ENCODE results near the gene CNPY4. TPM values are rescaled to one million over a fixed set of nuclear protein-coding genes. Genes with fewer than 3 reads are reported as not detected.
"Not testable (repeated sequence)": the region's sequence is repeated elsewhere in the genome, so short reads cannot be mapped to it uniquely, and the experiment has no call there.

Gene CNPY4
- total RNA-seq, 1 experiment from 2014 or later: 30.0 TPM

GRCh38 chr7:100132697-100133151, 13.3 kb downstream of the CNPY4 start:
- in situ Hi-C loops (cut with HindIII; ENCODE audit: low sequenced_read_pairs): no loop called here
- DNase-seq (ENCODE audit: low spot score): peak; percentile 46

DNA sequence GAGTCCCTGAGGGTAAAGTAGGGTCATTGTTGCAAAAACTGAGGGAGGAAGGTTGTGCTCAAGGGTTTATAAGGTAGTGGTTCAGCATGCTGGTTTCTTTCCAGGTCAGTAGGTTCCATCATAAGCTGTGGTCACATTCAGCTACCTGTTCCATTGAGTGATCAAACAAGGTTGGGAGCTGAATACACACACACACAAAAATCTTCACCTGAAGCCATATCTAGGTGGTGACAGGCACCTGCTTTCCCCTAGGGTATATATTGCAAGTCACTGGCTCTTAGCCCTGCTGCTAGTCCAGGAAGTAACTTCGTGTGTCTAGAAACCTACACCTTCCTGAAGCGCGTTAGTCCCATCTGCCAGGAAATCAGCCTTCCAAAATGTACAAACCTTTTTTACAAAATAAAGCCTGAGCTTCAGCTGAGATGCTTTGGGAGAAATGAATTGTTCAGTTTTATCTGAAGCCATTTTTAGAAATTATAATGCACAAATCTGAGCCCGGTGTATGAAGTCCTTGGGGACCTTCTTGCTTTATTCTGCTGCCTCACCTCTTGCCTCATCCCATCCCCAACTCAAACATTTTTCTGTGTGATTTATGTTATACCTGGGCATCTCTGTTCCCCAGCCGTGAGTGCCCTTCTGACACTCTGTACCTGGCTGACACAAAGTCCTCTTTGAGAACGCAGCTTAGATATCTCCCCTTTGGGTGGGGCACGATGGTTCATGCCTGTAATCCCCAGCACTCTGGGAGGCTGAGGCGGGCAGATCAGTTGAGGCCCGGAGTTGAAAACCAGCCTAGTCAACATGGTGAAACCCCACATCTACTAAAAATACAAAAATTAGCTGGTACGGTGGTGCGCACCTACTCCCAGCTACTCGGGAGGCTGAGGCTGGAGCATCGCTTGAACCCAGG, 18.7 kb downstream of the CNPY4 start:
- in situ Hi-C loops (cut with HindIII; ENCODE audit: low sequenced_read_pairs): no loop called here
- no peak for DNase-seq (ENCODE audit: low spot score)

DNA sequence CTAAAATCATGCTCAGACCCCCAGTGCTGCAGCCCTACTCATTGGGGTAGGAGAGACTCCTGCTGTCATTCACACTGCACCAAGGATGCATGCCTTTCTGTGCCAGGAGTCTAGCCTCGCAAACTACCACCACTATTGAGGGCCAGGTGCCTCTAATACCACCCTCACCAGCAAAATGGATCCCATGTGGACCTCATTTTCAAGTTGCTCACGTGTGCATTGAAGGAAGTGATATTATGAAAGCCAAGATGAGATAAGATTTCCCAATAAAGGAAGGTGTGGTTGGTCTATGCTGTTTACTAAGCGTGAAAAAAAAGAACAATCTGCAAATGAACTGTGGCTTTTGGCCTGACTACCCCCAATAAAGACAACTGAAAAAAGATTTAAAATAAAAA, 22.1 kb downstream of the CNPY4 start:
- in situ Hi-C loops (cut with HindIII; ENCODE audit: low sequenced_read_pairs): no loop called here
- DNase-seq (ENCODE audit: low spot score): no peak

GRCh38 chr7:100142461-100142860, 23.0 kb downstream of the CNPY4 start:
- in situ Hi-C loops (cut with HindIII; ENCODE audit: low sequenced_read_pairs): no loop called here
- no peak for DNase-seq (ENCODE audit: low spot score)

DNA sequence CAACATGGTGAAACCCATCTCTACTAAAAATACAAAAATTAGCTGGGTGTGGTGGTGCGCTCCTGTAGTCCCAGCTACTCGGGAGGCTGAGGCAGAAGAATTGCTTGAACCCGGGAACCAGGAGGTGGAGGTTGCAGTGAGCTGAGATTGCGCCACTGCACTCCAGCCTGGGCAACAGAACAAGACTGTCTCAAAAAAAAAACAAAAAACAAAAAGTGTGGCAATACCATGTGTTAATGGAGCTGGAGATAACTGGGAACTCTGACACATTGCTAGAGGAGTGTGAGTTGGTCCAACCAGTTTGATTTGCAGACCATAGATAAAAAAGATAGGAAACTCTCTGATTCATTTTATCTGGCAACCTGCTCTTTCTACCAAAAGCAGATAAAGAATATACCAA, 26.9 kb downstream of the CNPY4 start:
- in situ Hi-C loops (cut with HindIII; ENCODE audit: low sequenced_read_pairs); DNase-seq (ENCODE audit: low spot score): not testable (repeated sequence)

DNA sequence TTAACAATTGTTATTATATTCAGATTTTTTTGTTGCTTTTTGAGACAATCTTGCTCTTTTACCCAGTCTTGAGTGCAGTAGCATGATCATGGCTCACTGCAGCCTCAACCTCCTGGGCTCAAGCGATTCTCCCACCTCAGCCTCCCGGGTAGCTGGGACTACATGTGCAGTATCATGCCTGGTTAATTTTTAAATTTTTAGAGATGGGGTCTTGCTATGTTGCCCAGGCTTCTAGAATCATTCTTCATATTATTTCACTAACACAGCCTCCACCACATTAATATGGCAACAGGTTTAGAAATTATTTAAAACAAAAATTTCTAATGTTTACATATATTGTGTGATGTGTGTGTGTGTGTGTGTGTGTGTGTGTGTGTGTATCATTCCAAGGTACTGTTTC, 27.8 kb downstream of the CNPY4 start:
- no peak for DNase-seq (ENCODE audit: low spot score)
- in situ Hi-C loops (cut with HindIII; ENCODE audit: low sequenced_read_pairs): no loop called here

DNA sequence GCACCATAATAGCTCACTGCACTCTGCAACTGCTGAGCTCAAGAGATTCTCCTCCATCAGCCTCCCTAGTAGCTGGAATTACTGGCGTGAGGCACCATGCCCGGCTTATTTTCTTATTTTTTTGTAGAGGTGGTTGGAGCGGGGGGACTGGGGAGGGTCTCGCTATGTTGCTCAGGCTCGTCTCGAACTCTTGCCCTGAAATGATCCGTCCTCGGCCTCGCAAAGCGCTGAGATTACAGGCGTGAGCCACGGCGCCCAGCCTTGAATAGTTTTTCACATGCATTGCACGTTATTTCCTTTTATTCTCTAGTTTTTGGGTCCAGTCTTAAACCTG, 28.8 kb downstream of the CNPY4 start:
- in situ Hi-C loops (cut with HindIII; ENCODE audit: low sequenced_read_pairs): no loop called here
- DNase-seq (ENCODE audit: low spot score): no peak

DNA sequence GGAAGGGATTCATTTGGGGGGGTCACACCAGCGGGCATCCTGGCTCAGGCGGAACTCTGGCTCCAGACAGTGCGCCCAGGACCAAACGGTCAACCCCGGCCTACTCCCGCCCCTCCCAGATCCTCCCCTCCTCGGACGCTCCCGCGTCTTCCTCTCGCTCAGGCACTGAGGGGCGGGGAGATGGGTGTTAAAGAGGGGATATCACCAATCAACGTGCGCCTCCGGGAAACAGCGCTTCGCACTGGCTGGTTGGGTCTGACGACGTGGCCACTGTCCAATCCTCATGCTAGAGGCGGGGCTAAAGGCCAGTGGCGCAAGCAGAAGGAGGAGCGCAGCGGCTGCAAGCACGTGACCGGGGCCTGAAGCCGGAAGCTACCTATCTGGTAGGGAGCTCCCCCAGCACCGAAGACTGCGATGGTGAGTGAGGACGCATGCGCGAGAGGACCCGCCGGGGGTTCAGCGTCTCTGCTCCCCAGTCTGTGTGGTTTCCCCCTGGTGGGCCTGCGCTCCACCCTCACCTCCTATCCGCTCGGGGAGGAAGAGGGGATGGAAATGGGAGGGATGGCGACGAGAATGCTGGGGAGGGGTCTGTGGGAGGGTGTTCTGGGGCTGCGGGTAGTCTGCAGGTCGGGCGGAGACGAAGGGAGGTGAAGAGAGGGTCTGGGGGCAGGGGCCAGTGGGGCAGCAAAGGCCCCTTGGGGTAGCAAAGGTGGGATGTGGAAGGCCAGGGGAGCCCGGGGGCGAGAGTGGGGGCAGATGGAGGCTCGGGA, 29.3 kb downstream of the CNPY4 start, which contains the start of gene LAMTOR4:
Gene LAMTOR4 (plus strand): TSS at position 360 of the 770 bp plus-strand sequence. CDS start 55 bp downstream, at position 415.
- DNase-seq (ENCODE audit: low spot score): peak; percentile 100
- in situ Hi-C loops (cut with HindIII; ENCODE audit: low sequenced_read_pairs): no loop called here

DNA sequence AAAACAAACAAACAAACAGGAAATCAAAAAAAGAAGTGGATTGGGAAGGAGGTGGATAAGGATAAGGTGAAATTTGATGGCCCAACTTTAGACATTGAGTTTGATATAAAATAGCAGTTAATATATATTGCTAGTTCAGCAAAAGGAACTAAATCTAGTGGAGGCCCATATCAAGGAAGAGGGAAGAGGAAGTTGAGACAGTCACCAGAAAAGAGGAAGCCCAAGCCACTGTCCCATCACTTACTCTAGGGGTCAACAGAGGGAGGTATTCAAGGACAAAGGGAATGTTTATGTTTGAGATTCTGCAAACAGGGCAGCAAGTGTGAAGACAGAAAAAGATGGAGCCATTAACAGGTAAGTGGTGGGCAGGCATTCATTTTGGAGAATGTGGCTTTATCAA, 33.0 kb downstream of the CNPY4 start:
- in situ Hi-C loops (cut with HindIII; ENCODE audit: low sequenced_read_pairs): no loop called here
- DNase-seq (ENCODE audit: low spot score): no peak

DNA sequence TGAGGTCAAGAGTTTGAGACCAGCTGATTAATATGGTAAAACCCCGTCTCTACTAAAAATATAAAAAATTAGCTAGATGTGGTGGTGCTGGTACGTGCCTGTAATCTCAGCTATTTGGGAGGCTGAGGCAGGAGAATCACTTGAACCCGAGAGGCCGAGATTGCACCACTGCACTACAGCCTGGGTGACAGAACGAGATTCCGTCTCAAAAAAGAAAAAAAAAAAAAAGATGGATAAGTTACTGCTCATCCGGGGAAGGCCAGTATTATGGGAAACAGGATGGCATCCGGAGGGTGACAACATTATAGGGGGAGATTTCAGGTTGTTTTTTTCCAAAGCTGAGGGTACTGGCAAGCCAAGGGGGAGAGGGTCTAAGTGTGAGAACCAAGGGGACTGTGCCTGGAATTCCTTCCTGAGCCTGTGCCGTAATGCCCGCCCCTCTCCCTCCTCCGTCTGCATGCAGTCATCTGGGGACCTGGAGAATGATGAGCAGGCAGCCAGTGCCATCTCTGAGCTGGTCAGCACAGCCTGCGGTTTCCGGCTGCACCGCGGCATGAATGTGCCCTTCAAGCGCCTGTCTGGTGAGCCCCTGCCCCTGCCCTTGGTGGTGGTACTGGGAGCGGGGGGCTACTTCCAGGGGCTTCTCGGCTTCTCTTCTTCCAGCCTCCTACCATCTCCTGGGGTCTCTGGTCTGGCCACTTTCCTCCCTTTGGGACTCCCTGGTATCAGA, 33.7 kb downstream of the CNPY4 start:
- in situ Hi-C loops (cut with HindIII; ENCODE audit: low sequenced_read_pairs): no loop called here
- no peak for DNase-seq (ENCODE audit: low spot score)

GRCh38 chr7:100153708-100154535, 34.5 kb downstream of the CNPY4 start:
- in situ Hi-C loops (cut with HindIII; ENCODE audit: low sequenced_read_pairs): no loop called here
- no peak for DNase-seq (ENCODE audit: low spot score)

DNA sequence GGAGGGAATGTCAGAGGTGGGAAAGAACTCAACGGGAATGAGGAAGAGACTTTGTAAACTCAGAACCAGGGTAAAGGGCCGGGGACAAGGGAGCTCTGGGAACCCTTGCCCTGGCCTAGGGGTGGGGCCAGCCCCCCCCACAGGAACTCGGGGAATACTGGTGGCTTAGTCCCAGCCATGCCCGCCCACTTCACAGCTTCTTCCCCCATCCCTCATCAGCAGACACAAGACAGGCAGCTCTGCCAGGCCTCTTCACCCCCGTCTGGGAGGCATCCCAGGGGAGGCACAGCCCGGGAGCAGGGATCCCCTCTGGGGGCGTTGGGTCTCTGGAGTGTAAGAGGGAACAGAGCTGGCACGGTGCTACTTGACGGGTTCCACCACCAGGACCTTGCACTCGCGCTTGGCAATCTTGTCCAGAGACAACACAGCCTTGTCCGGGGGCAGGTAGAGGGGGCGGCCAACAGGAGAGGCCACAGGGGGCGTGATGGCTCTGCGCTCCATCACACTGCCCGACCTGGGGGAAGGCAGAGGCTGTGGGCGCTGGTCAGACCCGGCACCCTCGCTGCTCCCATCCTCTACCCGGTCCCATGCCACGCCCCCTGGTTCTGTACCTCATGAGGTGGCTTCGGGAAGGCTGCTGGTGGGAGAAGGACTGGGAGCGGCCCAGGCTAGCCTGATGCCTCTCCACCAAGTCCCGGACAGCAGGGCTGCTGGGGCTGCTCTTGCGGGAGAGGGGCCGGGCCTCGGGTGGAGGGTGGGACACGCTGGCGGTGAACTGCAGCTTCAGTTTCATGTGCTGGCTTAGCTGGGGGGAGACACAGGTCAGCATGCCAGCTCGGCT, 35.4 kb downstream of the CNPY4 start:
- in situ Hi-C loops (cut with HindIII; ENCODE audit: low sequenced_read_pairs): no loop called here
- DNase-seq (ENCODE audit: low spot score): no peak

DNA sequence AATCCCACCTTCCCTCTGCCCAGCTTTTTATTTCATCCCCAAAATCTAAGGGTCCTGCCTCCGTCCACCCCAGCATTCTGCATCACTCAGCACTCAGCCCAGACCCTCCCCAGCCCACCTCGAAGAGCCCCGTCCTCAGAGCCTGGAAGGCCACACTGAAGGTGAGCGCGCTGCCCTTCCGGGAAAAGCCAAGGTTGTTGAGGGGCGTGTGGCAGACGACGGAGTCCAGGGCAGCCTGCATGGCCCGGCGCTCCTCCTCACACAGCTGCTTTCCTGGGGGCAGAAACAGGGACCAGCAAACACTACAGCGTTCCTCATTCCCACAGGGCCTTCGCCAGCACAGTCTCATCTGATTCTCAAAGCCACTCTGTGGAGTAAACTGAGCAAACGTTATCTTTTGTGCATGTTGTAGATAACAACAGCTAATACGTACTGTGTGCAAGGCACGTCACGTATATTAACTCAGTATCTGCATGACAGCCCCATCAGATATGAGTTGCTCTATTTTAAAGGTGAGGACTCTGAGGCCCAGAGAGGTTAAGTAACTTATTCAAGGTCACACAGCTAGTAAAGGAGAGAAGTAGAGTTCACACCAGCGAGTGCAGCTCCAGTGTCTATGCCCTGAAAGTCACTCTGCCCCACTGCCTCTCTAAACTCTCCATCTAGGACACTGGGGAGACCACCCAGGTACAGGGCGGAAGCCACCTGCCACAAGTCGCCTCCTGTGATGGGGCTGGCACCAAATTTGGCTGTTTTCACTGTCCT, 36.3 kb downstream of the CNPY4 start:
- no peak for DNase-seq (ENCODE audit: low spot score)
- in situ Hi-C loops (cut with HindIII; ENCODE audit: low sequenced_read_pairs): no loop called here

- no peak for DNase-seq (ENCODE audit: low spot score)
- in situ Hi-C loops (cut with HindIII; ENCODE audit: low sequenced_read_pairs): no loop called here
Measured at GRCh38 chr7:100156331-100157068, 37.1 kb downstream of the CNPY4 start.

- in situ Hi-C loops (cut with HindIII; ENCODE audit: low sequenced_read_pairs): no loop called here
- DNase-seq (ENCODE audit: low spot score): no peak
Measured at GRCh38 chr7:100157069-100157333, 37.6 kb downstream of the CNPY4 start.

GRCh38 chr7:100157334-100158228, 38.1 kb downstream of the CNPY4 start:
- in situ Hi-C loops (cut with HindIII; ENCODE audit: low sequenced_read_pairs): no loop called here
- DNase-seq (ENCODE audit: low spot score): peak; percentile 65
